HepG2 (cell line): ENCODE data around the gene U2AF1L4. TPM values are rescaled to one million over a fixed set of nuclear protein-coding genes. Genes with fewer than 3 reads are reported as not detected.

Experiments
- CBFB ChIP-seq: sonication (generic); formaldehyde crosslinking; IDR thresholded peaks from 2 replicates; pipeline ENCODE4 v1.4.0; 2020; ENCODE audit warnings: missing genetic modification reagents
- CSRNP1 ChIP-seq: sonication (generic); formaldehyde crosslinking; IDR thresholded peaks from 2 replicates; pipeline ENCODE4 v1.8.1; 2023; ENCODE audit warnings: mild to moderate bottlenecking, missing genetic modification reagents
- GTF2F1 ChIP-seq: fragments of 150-350 bp; IDR thresholded peaks from 2 replicates; pipeline ENCODE4 v1.6.1; 2014; ENCODE audit warnings: low read length
- KLF6 ChIP-seq: IDR thresholded peaks from 2 replicates; pipeline ENCODE4 v1.8.0; 2016; ENCODE audit warnings: missing biosample characterization, missing genetic modification reagents
- NFIC ChIP-seq: IDR thresholded peaks from 2 replicates; pipeline ENCODE4 v1.6.1; 2012; ENCODE audit warnings: mild to moderate bottlenecking, low read length, inconsistent platforms
- RBAK ChIP-seq: sonication (generic); formaldehyde crosslinking; IDR thresholded peaks from 2 replicates; pipeline ENCODE4 v1.5.1; 2020; ENCODE audit warnings: mild to moderate bottlenecking, missing genetic modification reagents
- SMARCC2 ChIP-seq: fragments of 450-650 bp; IDR thresholded peaks from 2 replicates; pipeline ENCODE4 v1.6.1; 2017; ENCODE audit warnings: antibody characterized with exemption, mild to moderate bottlenecking
- ZBTB7B ChIP-seq: sonication (generic); formaldehyde crosslinking; IDR thresholded peaks from 2 replicates; pipeline ENCODE4 v1.4.0; 2020; ENCODE audit warnings: missing genetic modification reagents
- ZNF251 ChIP-seq: sonication (generic); formaldehyde crosslinking; IDR thresholded peaks from 2 replicates; pipeline ENCODE4 v1.9.0; 2021; ENCODE audit warnings: mild to moderate bottlenecking, missing genetic modification reagents
- ZNF326 ChIP-seq: sonication (generic); formaldehyde crosslinking; IDR thresholded peaks from 2 replicates; pipeline ENCODE4 v1.4.0; 2020; ENCODE audit warnings: missing genetic modification reagents, borderline replicate concordance
- ZNF451 ChIP-seq: sonication (generic); formaldehyde crosslinking; IDR thresholded peaks from 2 replicates; pipeline ENCODE4 v1.5.0; 2020; ENCODE audit warnings: mild to moderate bottlenecking, missing genetic modification reagents
- ZNF501 ChIP-seq: sonication (generic); formaldehyde crosslinking; IDR thresholded peaks from 2 replicates; pipeline ENCODE4 v1.5.1; 2020; ENCODE audit warnings: mild to moderate bottlenecking, moderate library complexity, missing genetic modification reagents
- ZNF549 ChIP-seq: sonication (generic); formaldehyde crosslinking; IDR thresholded peaks from 2 replicates; pipeline ENCODE4 v1.5.0; 2020; ENCODE audit warnings: missing genetic modification reagents
- polyA plus RNA-seq, 8 experiments: library from polyadenylated mRNA; depleted of rRNA in 3 of 8; stranded (reverse) in 7 of 8; unstranded in 1 of 8; fragments of >200 nt; fragmentation: Illumina TruSeq in 4 of 8; extraction: Trizol in 4 of 8; gene quantifications; 2 replicates each; pipeline versions ENCODE4 v1.2.1 to v1.2.3, GENCODE V29; 2011 to 2016; ENCODE audit warnings: low read depth in 4 of 8, missing spikeins in 1 of 8, mixed read lengths in 1 of 8; ENCODE audit not compliant: insufficient read depth in 1 of 8
- total RNA-seq, 5 experiments: library from RNA; depleted of rRNA; stranded (reverse); fragments of >200 nt; fragmentation: Illumina TruSeq; extraction: Trizol; gene quantifications; 2 replicates each; pipeline ENCODE4 v1.2.3, GENCODE V29; 2016; ENCODE audit warnings: low read depth in 1 of 5
- TF ChIP-seq, protein P1 (sequence below), 2 experiments: sonication (generic) in 1 of 2; formaldehyde crosslinking in 1 of 2; IDR thresholded peaks; 2 replicates each; pipeline versions ENCODE4 v1.6.1 to v1.9.0; 2014 to 2022; ENCODE audit warnings: antibody characterized with exemption in 1 of 2, borderline replicate concordance in 1 of 2, inconsistent platforms in 1 of 2, low read depth in 1 of 2, missing genetic modification reagents in 1 of 2
- TF ChIP-seq, protein P2 (sequence below): sonication (generic); formaldehyde crosslinking; IDR thresholded peaks from 2 replicates; pipeline ENCODE4 v1.5.0; 2020; ENCODE audit warnings: mild to moderate bottlenecking, missing genetic modification reagents, borderline replicate concordance
- TF ChIP-seq, protein P3 (sequence below): sonication (generic); formaldehyde crosslinking; IDR thresholded peaks from 2 replicates; pipeline ENCODE4 v1.5.1; 2020; ENCODE audit warnings: mild to moderate bottlenecking, missing genetic modification reagents, borderline replicate concordance

U2AF1L4 gene
- total and polyA plus RNA-seq, 2 of the 13 experiments (the other 11 are each of a cell fraction or from before 2014, with no cell fraction given): 7.9 to 15.4 TPM

DNA sequence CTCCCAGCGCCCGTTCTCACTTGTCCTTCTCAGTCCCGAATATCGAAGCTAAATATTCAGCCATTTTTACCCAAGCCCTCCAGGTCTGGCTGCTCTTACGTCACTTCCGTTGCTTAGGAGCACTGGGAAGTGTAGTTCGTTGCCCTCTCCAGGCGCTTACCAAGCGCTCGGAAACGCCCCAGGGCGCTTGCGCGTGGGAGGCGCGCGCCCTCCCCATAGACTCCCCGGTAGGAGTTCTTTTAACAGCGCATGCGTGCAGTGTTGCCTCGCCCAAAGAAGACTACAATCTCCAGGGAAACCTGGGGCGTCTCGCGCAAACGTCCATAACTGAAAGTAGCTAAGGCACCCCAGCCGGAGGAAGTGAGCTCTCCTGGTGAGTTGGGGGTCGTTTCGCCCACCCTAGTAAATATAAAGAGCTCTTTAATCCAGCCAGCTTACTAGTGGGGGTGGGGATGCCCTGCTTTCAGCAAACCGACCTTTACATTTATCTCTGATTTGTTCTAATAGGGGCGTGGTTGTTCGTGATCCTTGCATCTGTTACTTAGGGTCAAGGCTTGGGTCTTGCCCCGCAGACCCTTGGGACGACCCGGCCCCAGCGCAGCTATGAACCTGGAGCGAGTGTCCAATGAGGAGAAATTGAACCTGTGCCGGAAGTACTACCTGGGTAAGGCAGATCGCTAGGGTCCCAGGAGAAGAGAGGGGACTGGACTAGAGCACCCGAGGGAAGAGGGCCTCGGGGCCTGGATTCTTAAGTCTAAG lies at the start of gene U2AF1L4, which contains the start of gene PSENEN (continued):
- no peak for TF ChIP-seq NFIC
- TF ChIP-seq, protein P1, sequence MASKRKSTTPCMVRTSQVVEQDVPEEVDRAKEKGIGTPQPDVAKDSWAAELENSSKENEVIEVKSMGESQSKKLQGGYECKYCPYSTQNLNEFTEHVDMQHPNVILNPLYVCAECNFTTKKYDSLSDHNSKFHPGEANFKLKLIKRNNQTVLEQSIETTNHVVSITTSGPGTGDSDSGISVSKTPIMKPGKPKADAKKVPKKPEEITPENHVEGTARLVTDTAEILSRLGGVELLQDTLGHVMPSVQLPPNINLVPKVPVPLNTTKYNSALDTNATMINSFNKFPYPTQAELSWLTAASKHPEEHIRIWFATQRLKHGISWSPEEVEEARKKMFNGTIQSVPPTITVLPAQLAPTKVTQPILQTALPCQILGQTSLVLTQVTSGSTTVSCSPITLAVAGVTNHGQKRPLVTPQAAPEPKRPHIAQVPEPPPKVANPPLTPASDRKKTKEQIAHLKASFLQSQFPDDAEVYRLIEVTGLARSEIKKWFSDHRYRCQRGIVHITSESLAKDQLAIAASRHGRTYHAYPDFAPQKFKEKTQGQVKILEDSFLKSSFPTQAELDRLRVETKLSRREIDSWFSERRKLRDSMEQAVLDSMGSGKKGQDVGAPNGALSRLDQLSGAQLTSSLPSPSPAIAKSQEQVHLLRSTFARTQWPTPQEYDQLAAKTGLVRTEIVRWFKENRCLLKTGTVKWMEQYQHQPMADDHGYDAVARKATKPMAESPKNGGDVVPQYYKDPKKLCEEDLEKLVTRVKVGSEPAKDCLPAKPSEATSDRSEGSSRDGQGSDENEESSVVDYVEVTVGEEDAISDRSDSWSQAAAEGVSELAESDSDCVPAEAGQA (IDR thresholded peaks at IDR 0.05; ENCODE audit: low read depth): peak; percentile 70
- TF ChIP-seq, protein P1 (CRISPR knock-in tag; IDR thresholded peaks at IDR 0.05; ENCODE audit: borderline replicate concordance): no peak
- no peak for TF ChIP-seq ZNF451 (CRISPR knock-in tag)
- TF ChIP-seq CSRNP1 (CRISPR knock-in tag): no peak
- no peak for TF ChIP-seq KLF6 (CRISPR knock-in tag)
- no peak for TF ChIP-seq ZNF549 (CRISPR knock-in tag)
- no peak for TF ChIP-seq ZNF326
- TF ChIP-seq SMARCC2: no peak
- no peak for TF ChIP-seq RBAK (CRISPR knock-in tag)
- no peak for TF ChIP-seq GTF2F1
- TF ChIP-seq, protein P2, sequence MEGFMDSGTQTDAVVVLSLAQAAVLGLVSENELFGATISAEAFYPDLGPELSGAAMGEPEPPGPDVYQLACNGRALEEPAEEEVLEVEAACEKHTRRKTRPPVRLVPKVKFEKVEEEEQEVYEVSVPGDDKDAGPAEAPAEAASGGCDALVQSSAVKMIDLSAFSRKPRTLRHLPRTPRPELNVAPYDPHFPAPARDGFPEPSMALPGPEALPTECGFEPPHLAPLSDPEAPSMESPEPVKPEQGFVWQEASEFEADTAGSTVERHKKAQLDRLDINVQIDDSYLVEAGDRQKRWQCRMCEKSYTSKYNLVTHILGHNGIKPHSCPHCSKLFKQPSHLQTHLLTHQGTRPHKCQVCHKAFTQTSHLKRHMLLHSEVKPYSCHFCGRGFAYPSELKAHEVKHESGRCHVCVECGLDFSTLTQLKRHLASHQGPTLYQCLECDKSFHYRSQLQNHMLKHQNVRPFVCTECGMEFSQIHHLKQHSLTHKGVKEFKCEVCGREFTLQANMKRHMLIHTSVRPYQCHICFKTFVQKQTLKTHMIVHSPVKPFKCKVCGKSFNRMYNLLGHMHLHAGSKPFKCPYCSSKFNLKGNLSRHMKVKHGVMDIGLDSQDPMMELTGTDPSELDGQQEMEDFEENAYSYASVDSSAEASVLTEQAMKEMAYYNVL (CRISPR knock-in tag): no peak
- TF ChIP-seq, protein P3, sequence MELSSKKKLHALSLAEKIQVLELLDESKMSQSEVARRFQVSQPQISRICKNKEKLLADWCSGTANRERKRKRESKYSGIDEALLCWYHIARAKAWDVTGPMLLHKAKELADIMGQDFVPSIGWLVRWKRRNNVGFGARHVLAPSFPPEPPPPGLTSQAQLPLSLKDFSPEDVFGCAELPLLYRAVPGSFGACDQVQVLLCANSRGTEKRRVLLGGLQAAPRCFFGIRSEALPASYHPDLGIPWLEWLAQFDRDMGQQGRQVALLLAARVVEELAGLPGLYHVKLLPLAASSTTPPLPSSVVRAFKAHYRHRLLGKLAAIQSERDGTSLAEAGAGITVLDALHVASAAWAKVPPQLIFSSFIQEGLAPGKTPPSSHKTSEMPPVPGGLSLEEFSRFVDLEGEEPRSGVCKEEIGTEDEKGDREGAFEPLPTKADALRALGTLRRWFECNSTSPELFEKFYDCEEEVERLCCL (CRISPR knock-in tag): no peak
- TF ChIP-seq CBFB (CRISPR knock-in tag): no peak
- TF ChIP-seq ZNF251 (CRISPR knock-in tag): no peak
- peak; percentile 52; the same call in 1 of the 2 replicates for TF ChIP-seq ZBTB7B (CRISPR knock-in tag)
- peak; percentile 64 for TF ChIP-seq ZNF501 (CRISPR knock-in tag)
